ENCODE results near the gene RPS27.

DNA sequence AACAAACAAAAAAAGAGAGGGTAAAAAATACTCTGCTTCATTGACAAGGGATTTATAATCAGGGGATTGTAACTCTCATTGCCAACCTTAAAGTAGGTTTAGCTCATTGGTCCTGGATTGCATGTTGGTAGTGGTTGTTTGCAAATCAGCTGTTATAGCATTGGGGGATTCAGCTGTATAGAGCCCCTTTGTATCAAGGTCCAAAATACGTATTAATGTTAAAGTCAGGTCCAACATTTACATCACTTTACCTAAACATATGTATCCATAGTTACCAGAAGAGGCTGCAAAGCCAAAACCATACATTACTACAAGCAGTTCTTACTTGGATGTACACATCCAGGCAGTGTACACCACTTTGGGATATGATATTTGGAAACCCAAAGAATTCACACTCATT lies 29.4 kb downstream of the RPS27 start:
- TF ChIP-seq EZH2 (optimal IDR thresholded peaks at IDR 0.05; ENCODE audit: low read depth, low read length) = no peak
- TF ChIP-seq, protein P1, sequence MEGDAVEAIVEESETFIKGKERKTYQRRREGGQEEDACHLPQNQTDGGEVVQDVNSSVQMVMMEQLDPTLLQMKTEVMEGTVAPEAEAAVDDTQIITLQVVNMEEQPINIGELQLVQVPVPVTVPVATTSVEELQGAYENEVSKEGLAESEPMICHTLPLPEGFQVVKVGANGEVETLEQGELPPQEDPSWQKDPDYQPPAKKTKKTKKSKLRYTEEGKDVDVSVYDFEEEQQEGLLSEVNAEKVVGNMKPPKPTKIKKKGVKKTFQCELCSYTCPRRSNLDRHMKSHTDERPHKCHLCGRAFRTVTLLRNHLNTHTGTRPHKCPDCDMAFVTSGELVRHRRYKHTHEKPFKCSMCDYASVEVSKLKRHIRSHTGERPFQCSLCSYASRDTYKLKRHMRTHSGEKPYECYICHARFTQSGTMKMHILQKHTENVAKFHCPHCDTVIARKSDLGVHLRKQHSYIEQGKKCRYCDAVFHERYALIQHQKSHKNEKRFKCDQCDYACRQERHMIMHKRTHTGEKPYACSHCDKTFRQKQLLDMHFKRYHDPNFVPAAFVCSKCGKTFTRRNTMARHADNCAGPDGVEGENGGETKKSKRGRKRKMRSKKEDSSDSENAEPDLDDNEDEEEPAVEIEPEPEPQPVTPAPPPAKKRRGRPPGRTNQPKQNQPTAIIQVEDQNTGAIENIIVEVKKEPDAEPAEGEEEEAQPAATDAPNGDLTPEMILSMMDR (IDR thresholded peaks at IDR 0.05; ENCODE audit: low read length) = no peak

Measured in MM.1S (cell line).